IMR-90 (cell line): ENCODE data around the gene SYTL2. TPM values are rescaled to one million over a fixed set of nuclear protein-coding genes. Genes with fewer than 3 reads are reported as not detected.

Experiments
- ATAC-seq: fragments of 200-7000 bp; cut with Tn5 transposase; 2 replicates; pipeline ENCODE4 v1.9.1; 2020; ENCODE audit warnings: low read depth, mild to moderate bottlenecking, moderate library complexity
- BruUV-seq: library from RNA; stranded (reverse); fragments of 400-500 nt; replicated peaks from 2 replicates; lab custom pipeline; 2021; lab: Mats Ljungman, UMichigan
- CTCF ChIA-PET: fragments of 300-600 bp; formaldehyde crosslinking; extraction: SDS; loops from one replicate; lab custom pipeline; 2021; ENCODE audit warnings: antibody characterized with exemption; lab: Yijun Ruan, JAX
- POLR2A ChIA-PET: fragments of 300-600 bp; sonication (Branson Sonifier 250); formaldehyde crosslinking; loops from one replicate; lab custom pipeline; 2022; ENCODE audit warnings: antibody characterized with exemption; ENCODE audit not compliant: unreplicated experiment; lab: Charles Lee
- DNase-seq: peaks from one replicate; pipeline ENCODE4 v3.0.0; 2013
- H2AFZ ChIP-seq: replicated peaks from 2 replicates; pipeline ENCODE3; 2013; ENCODE audit warnings: low read length, mild to moderate bottlenecking; ENCODE audit not compliant: poor library complexity
- H2AK5ac ChIP-seq: 2 replicates; pipeline ENCODE4 v1.6.1; 2013; ENCODE audit warnings: low read depth, low read length, inconsistent platforms
- H2AK9ac ChIP-seq: replicated peaks from 2 replicates; pipeline ENCODE3; 2013; ENCODE audit warnings: mild to moderate bottlenecking, low read depth, low read length, moderate library complexity; ENCODE audit not compliant: poor library complexity
- H2BK120ac ChIP-seq: 2 replicates; pipeline ENCODE4 v1.6.1; 2013; ENCODE audit warnings: low read depth, low read length, inconsistent platforms
- H2BK15ac ChIP-seq: 3 replicates; pipeline ENCODE4 v1.6.1; 2013; ENCODE audit warnings: low read depth, low read length, inconsistent platforms
- H2BK20ac ChIP-seq: 2 replicates; pipeline ENCODE4 v1.6.1; 2013; ENCODE audit warnings: low read depth, mild to moderate bottlenecking, inconsistent platforms, low read length, moderate library complexity
- H2BK5ac ChIP-seq: 2 replicates; pipeline ENCODE4 v1.6.1; 2013; ENCODE audit warnings: mild to moderate bottlenecking, low read depth, low read length, inconsistent platforms; ENCODE audit not compliant: poor library complexity, severe bottlenecking
- H3K14ac ChIP-seq: replicated peaks from 2 replicates; pipeline ENCODE4 v1.6.1; 2013; ENCODE audit warnings: low read depth, low read length, inconsistent platforms
- H3K18ac ChIP-seq: 2 replicates; pipeline ENCODE4 v1.6.1; 2013; ENCODE audit warnings: low read depth, low read length, control low read depth
- H3K23ac ChIP-seq: 2 replicates; pipeline ENCODE4 v1.6.1; 2013; ENCODE audit warnings: low read depth, low read length, inconsistent platforms
- H3K27ac ChIP-seq: 2 replicates; pipeline ENCODE4 v1.5.1; 2013; ENCODE audit warnings: mild to moderate bottlenecking, control low read depth, low read length; ENCODE audit not compliant: insufficient read depth
- H3K27me3 ChIP-seq: 2 replicates; pipeline ENCODE4 v1.6.1; 2013; ENCODE audit warnings: low read length; ENCODE audit not compliant: control insufficient read depth, insufficient read depth
- H3K36me3 ChIP-seq: 2 replicates; pipeline ENCODE4 v1.6.1; 2013; ENCODE audit warnings: low read length, mixed read lengths; ENCODE audit not compliant: control insufficient read depth, insufficient read depth
- H3K4ac ChIP-seq: 2 replicates; pipeline ENCODE4 v1.6.1; 2013; ENCODE audit warnings: low read depth, low read length, inconsistent platforms
- H3K4me1 ChIP-seq: 2 replicates; pipeline ENCODE4 v1.6.1; 2013; ENCODE audit warnings: low read length, mixed read lengths; ENCODE audit not compliant: control insufficient read depth, insufficient read depth
- H3K4me2 ChIP-seq: 2 replicates; pipeline ENCODE4 v1.6.1; 2013; ENCODE audit warnings: low read depth, mild to moderate bottlenecking, control low read depth, low read length, moderate library complexity
- H3K4me3 ChIP-seq: 2 replicates; pipeline ENCODE4 v1.5.1; 2013; ENCODE audit warnings: low read depth, mild to moderate bottlenecking, control low read depth, low read length, moderate library complexity; ENCODE audit not compliant: insufficient read depth
- H3K56ac ChIP-seq: 2 replicates; pipeline ENCODE4 v1.6.1; 2013; ENCODE audit warnings: low read length, inconsistent platforms; ENCODE audit not compliant: insufficient read depth; ENCODE audit errors: extremely low read depth
- H3K79me1 ChIP-seq, 2 experiments: 2 replicates each; pipeline ENCODE4 v1.6.1; 2013; ENCODE audit warnings: low read length in 2 of 2, inconsistent platforms in 1 of 2, low read depth in 1 of 2
- H3K9ac ChIP-seq: 2 replicates; pipeline ENCODE4 v1.6.1; 2013; ENCODE audit warnings: low read depth, low read length, control low read depth
- H3K9me1 ChIP-seq: 2 replicates; pipeline ENCODE4 v1.6.1; 2013; ENCODE audit warnings: low read length, inconsistent platforms; ENCODE audit not compliant: insufficient read depth
- H3K9me3 ChIP-seq: 2 replicates; pipeline ENCODE4 v1.6.1; 2013; ENCODE audit warnings: low read length; ENCODE audit not compliant: control insufficient read depth, insufficient read depth
- H4K20me1 ChIP-seq: 2 replicates; pipeline ENCODE4 v1.6.1; 2013; ENCODE audit warnings: low read length, inconsistent platforms; ENCODE audit not compliant: insufficient read depth
- H4K5ac ChIP-seq: 2 replicates; pipeline ENCODE4 v1.6.1; 2013; ENCODE audit warnings: mild to moderate bottlenecking, low read depth, low read length, control low read depth
- H4K8ac ChIP-seq, 2 experiments: 2 replicates each; pipeline ENCODE4 v1.6.1; 2013; ENCODE audit warnings: low read depth in 2 of 2, low read length in 2 of 2, control low read depth in 1 of 2, inconsistent platforms in 1 of 2
- H4K91ac ChIP-seq: 2 replicates; pipeline ENCODE4 v1.6.1; 2013; ENCODE audit warnings: low read depth, low read length, inconsistent platforms; ENCODE audit not compliant: insufficient read depth
- CHD1 ChIP-seq: IDR thresholded peaks from 2 replicates; pipeline ENCODE4 v1.6.1; 2012; ENCODE audit warnings: low read depth, low read length, improper control_type of control experiment
- RCOR1 ChIP-seq: IDR thresholded peaks from 2 replicates; pipeline ENCODE4 v1.6.1; 2012; ENCODE audit warnings: mild to moderate bottlenecking, low read length, improper control_type of control experiment; ENCODE audit not compliant: insufficient replicate concordance
- SMC3 ChIP-seq: fragments of 150-350 bp; IDR thresholded peaks from 2 replicates; pipeline ENCODE4 v1.6.1; 2016; ENCODE audit warnings: low read depth, mild to moderate bottlenecking, antibody characterized with exemption, low read length, moderate library complexity
- USF2 ChIP-seq: fragments of 150-350 bp; IDR thresholded peaks from 2 replicates; pipeline ENCODE4 v1.6.1; 2017; ENCODE audit warnings: mild to moderate bottlenecking, antibody characterized with exemption, low read length, low read depth
- WGBS, 2 experiments: methylation state at CpG; one replicate each; pipeline versions ENCODE4 v1.1.5 to v1.1.7; 2013; ENCODE audit warnings: missing lambda C conversion rate in 2 of 2; ENCODE audit not compliant: insufficient read length in 1 of 2; ENCODE audit errors: extremely low coverage in 2 of 2; 5-methylcytosine and 5-hydroxymethylcytosine counted together
- dilution Hi-C: fragments of 300-500 bp; cut with HindIII; formaldehyde crosslinking; loops from one replicate; pipeline ENCODE4 v1.14.3; 2018; ENCODE audit warnings: low sequenced_read_pairs; ENCODE audit not compliant: unreplicated experiment
- in situ Hi-C: fragments of 300-500 bp; cut with MboI; formaldehyde crosslinking; loops from 3 replicates; pipeline ENCODE4 v1.14.3; 2019; ENCODE audit warnings: low sequenced_read_pairs, inconsistent platforms, mixed read lengths
- intact Hi-C: fragments of 100-400 bp; cut with micrococcal nuclease; formaldehyde crosslinking; loops from 2 replicates; pipeline ENCODE4 v1.10.0; 2022
- polyA plus RNA-seq, 3 experiments: library from polyadenylated mRNA; depleted of rRNA; stranded (reverse); fragments of >200 nt; gene quantifications; 2 replicates each; pipeline ENCODE4 v1.2.3, GENCODE V29; 2012; ENCODE audit warnings: low replicate concordance in 1 of 3
- total RNA-seq: library from RNA; depleted of rRNA; stranded (reverse); fragments of >200 nt; gene quantifications from 2 replicates; pipeline ENCODE4 v1.2.3, GENCODE V29; 2012

SYTL2 gene
- total and polyA plus RNA-seq, 2 of the 4 experiments (the other 2 are of a cell fraction), result 45.2 to 70.0 TPM

- Histone ChIP-seq H3K4me2 (no peak overlapping the region), H2BK5ac (no peak overlapping the region), H2BK15ac (no peak overlapping the region), H3K9me3 (no peaks in the 10 kb centered on the region; the same call in 1 of the 2 replicates), H3K36me3 (no peaks in the 10 kb centered on the region), H4K8ac (no peak overlapping the region), H2AK9ac (no peak overlapping the region), H4K20me1 (no peaks in the 10 kb centered on the region), H4K5ac (no peak overlapping the region), H2BK20ac (0 out of 2 replicates have a peak overlapping the region, but pooled peaks have one; percentile 52), H3K18ac (no peak overlapping the region), H3K14ac (0 out of 2 replicates have a peak overlapping the region, but pooled peaks have one; percentile 42), H3K27me3 (no peaks in the 10 kb centered on the region), H3K4ac (peak overlapping the region; percentile 44; the same call in 1 of the 2 replicates), H3K4me1 (peaks cover 23% of the 10 kb centered on the region), H3K23ac (no peak overlapping the region), H2AFZ (no peak overlapping the region), H3K4me3 (no peak overlapping the region), H3K9me1 (peaks cover 13% of the 10 kb centered on the region), H2BK120ac (peak overlapping the region; percentile 30), H3K56ac (no peak overlapping the region), H3K27ac (no peak overlapping the region), H3K79me1 (peaks cover 10 to 16% of the 10 kb centered on the region in 2 experiments), H4K91ac (no peak overlapping the region), H2AK5ac (no peak overlapping the region), H3K9ac (no peak overlapping the region)
- dilution Hi-C loops, result no loop called here
- no peak for TF ChIP-seq RCOR1
- no peak for TF ChIP-seq USF2
- no peak for TF ChIP-seq CHD1
- no peak for TF ChIP-seq SMC3
- no TSS peak for BruUV-seq
- in situ Hi-C loops, result no loop called here
- ChIA-PET POLR2A (no interaction called here), CTCF (no interaction called here)
- ATAC-seq, result no peak
- intact Hi-C loops, result no loop called here
- WGBS, 2 experiments, result no CpG with 5 or more reads among the region's 1 CpG
- no peak for DNase-seq
Measured at GRCh38 chr11:85776951-85777602, 33.9 kb downstream of the SYTL2 start.
